Activated naive CD8-positive, alpha-beta T cell (primary cell): ENCODE measurements around the gene CCDC144A.
"Not testable (repeated sequence)": the region's sequence is repeated elsewhere in the genome, so short reads cannot be mapped to it uniquely, and the experiment has no call there.

Source experiments
- H3K27ac Mint-ChIP-seq: one replicate; pipeline ENCODE4 v1.8.0; 2021; ENCODE audit warnings: mixed read lengths
- H3K27me3 Mint-ChIP-seq: one replicate; pipeline ENCODE4 v1.8.0; 2021; ENCODE audit warnings: mixed read lengths
- H3K36me3 Mint-ChIP-seq: one replicate; pipeline ENCODE4 v1.8.0; 2021; ENCODE audit warnings: mixed read lengths
- H3K4me1 Mint-ChIP-seq: one replicate; pipeline ENCODE4 v1.8.0; 2021; ENCODE audit warnings: low read depth, mixed read lengths
- H3K4me3 Mint-ChIP-seq: one replicate; pipeline ENCODE4 v1.8.0; 2021; ENCODE audit warnings: mild to moderate bottlenecking, mixed read lengths
- H3K9me3 Mint-ChIP-seq: one replicate; pipeline ENCODE4 v1.8.0; 2021; ENCODE audit warnings: low read depth, mixed read lengths

Gene CCDC144A

GRCh38 chr17:16789622-16790021 is 99.6 kb downstream of the CCDC144A start:
- not testable (repeated sequence) for H3K27ac Mint-ChIP-seq, H3K4me1 Mint-ChIP-seq, H3K4me3 Mint-ChIP-seq, H3K9me3 Mint-ChIP-seq, H3K36me3 Mint-ChIP-seq, H3K27me3 Mint-ChIP-seq

GRCh38 chr17:16790313-16790871 is 100.4 kb downstream of the CCDC144A start:
- H3K9me3 Mint-ChIP-seq, H3K36me3 Mint-ChIP-seq, H3K4me1 Mint-ChIP-seq, H3K4me3 Mint-ChIP-seq, H3K27ac Mint-ChIP-seq, H3K27me3 Mint-ChIP-seq: not testable (repeated sequence)

- H3K9me3 Mint-ChIP-seq, H3K36me3 Mint-ChIP-seq, H3K4me1 Mint-ChIP-seq, H3K4me3 Mint-ChIP-seq, H3K27ac Mint-ChIP-seq, H3K27me3 Mint-ChIP-seq: not testable (repeated sequence)
These were observed 104.2 kb downstream of the CCDC144A start for GRCh38 chr17:16794215-16794614.

GRCh38 chr17:16795894-16796293 is 105.9 kb downstream of the CCDC144A start:
- not testable (repeated sequence) for H3K27me3 Mint-ChIP-seq, H3K4me3 Mint-ChIP-seq, H3K9me3 Mint-ChIP-seq, H3K27ac Mint-ChIP-seq, H3K36me3 Mint-ChIP-seq, H3K4me1 Mint-ChIP-seq

GRCh38 chr17:16804851-16805250 is 114.8 kb downstream of the CCDC144A start:
- not testable (repeated sequence) for H3K27me3 Mint-ChIP-seq, H3K4me1 Mint-ChIP-seq

GRCh38 chr17:16806599-16806998 is 116.6 kb downstream of the CCDC144A start:
- H3K4me1 Mint-ChIP-seq, H3K9me3 Mint-ChIP-seq, H3K27me3 Mint-ChIP-seq, H3K36me3 Mint-ChIP-seq, H3K27ac Mint-ChIP-seq, H3K4me3 Mint-ChIP-seq: not testable (repeated sequence)

More at GRCh38 chr17:16804851-16805250, 114.8 kb downstream of the CCDC144A start:
- H3K27ac Mint-ChIP-seq, H3K4me3 Mint-ChIP-seq, H3K36me3 Mint-ChIP-seq, H3K9me3 Mint-ChIP-seq: not testable (repeated sequence)

GRCh38 chr17:16807620-16808019 is 117.6 kb downstream of the CCDC144A start:
- H3K27ac Mint-ChIP-seq, H3K36me3 Mint-ChIP-seq, H3K9me3 Mint-ChIP-seq, H3K27me3 Mint-ChIP-seq, H3K4me1 Mint-ChIP-seq, H3K4me3 Mint-ChIP-seq: not testable (repeated sequence)

- H3K4me1 Mint-ChIP-seq, H3K36me3 Mint-ChIP-seq, H3K27me3 Mint-ChIP-seq, H3K9me3 Mint-ChIP-seq, H3K4me3 Mint-ChIP-seq, H3K27ac Mint-ChIP-seq: not testable (repeated sequence)
These were observed 120.2 kb downstream of the CCDC144A start for GRCh38 chr17:16810236-16810635.

GRCh38 chr17:16812126-16812525 is 122.1 kb downstream of the CCDC144A start:
- H3K9me3 Mint-ChIP-seq, H3K27me3 Mint-ChIP-seq, H3K4me3 Mint-ChIP-seq, H3K27ac Mint-ChIP-seq, H3K36me3 Mint-ChIP-seq, H3K4me1 Mint-ChIP-seq: not testable (repeated sequence)

GRCh38 chr17:16814439-16814838 is 124.4 kb downstream of the CCDC144A start:
- no peak overlapping the region for H3K27ac Mint-ChIP-seq
- no peak overlapping the region for H3K4me3 Mint-ChIP-seq
- H3K27me3 Mint-ChIP-seq: peaks cover 8% of the 10 kb centered on the region
- no peaks in the 10 kb centered on the region for H3K9me3 Mint-ChIP-seq
- H3K4me1 Mint-ChIP-seq: no peaks in the 10 kb centered on the region
- no peaks in the 10 kb centered on the region for H3K36me3 Mint-ChIP-seq

GRCh38 chr17:16817201-16817600 is 127.2 kb downstream of the CCDC144A start:
- no peak overlapping the region for H3K27ac Mint-ChIP-seq
- no peaks in the 10 kb centered on the region for H3K36me3 Mint-ChIP-seq
- no peaks in the 10 kb centered on the region for H3K4me1 Mint-ChIP-seq

GRCh38 chr17:16817940-16818339 is 127.9 kb downstream of the CCDC144A start:
- not testable (repeated sequence) for H3K4me3 Mint-ChIP-seq, H3K27me3 Mint-ChIP-seq, H3K27ac Mint-ChIP-seq, H3K4me1 Mint-ChIP-seq, H3K9me3 Mint-ChIP-seq, H3K36me3 Mint-ChIP-seq

More at GRCh38 chr17:16817201-16817600, 127.2 kb downstream of the CCDC144A start:
- no peak overlapping the region for H3K4me3 Mint-ChIP-seq
- peaks cover 8% of the 10 kb centered on the region for H3K27me3 Mint-ChIP-seq
- H3K9me3 Mint-ChIP-seq: no peaks in the 10 kb centered on the region

GRCh38 chr17:16818340-16818739 is 128.3 kb downstream of the CCDC144A start:
- no peaks in the 10 kb centered on the region for H3K9me3 Mint-ChIP-seq
- H3K27me3 Mint-ChIP-seq: peaks cover 8% of the 10 kb centered on the region
- no peak overlapping the region for H3K27ac Mint-ChIP-seq
- H3K4me3 Mint-ChIP-seq: no peak overlapping the region
- no peaks in the 10 kb centered on the region for H3K36me3 Mint-ChIP-seq
- H3K4me1 Mint-ChIP-seq: no peaks in the 10 kb centered on the region

GRCh38 chr17:16818821-16819683 is 129.0 kb downstream of the CCDC144A start:
- no peak overlapping the region for H3K4me3 Mint-ChIP-seq
- H3K36me3 Mint-ChIP-seq: no peaks in the 10 kb centered on the region
- no peaks in the 10 kb centered on the region for H3K9me3 Mint-ChIP-seq
- no peak overlapping the region for H3K27ac Mint-ChIP-seq
- H3K27me3 Mint-ChIP-seq: peaks cover 8% of the 10 kb centered on the region
- no peaks in the 10 kb centered on the region for H3K4me1 Mint-ChIP-seq

GRCh38 chr17:16820161-16820877 is 130.3 kb downstream of the CCDC144A start:
- H3K9me3 Mint-ChIP-seq: no peaks in the 10 kb centered on the region
- no peak overlapping the region for H3K27ac Mint-ChIP-seq
- H3K36me3 Mint-ChIP-seq: no peaks in the 10 kb centered on the region
- H3K27me3 Mint-ChIP-seq: peaks cover 8% of the 10 kb centered on the region
- no peaks in the 10 kb centered on the region for H3K4me1 Mint-ChIP-seq
- H3K4me3 Mint-ChIP-seq: no peak overlapping the region
